Tibial nerve (tissue), 3 donors: ENCODE measurements around the gene HYOU1.

Experiments used
- POLR2A ChIP-seq, 2 donors: fragments of 450-650 bp; IDR thresholded peaks; one replicate each; pipeline ENCODE4 v1.6.1; 2017; ENCODE audit warnings: antibody characterized with exemption in 2 of 2, mild to moderate bottlenecking in 2 of 2, moderate library complexity in 2 of 2
- TF ChIP-seq, protein P1 (sequence below), 5 experiments: fragments of 200-600 bp in 3 of 5; fragments of 450-650 bp in 2 of 5; sonication (generic) in 3 of 5; IDR thresholded peaks; one replicate each; pipeline ENCODE4 v1.5.1; 2016 to 2019; ENCODE audit warnings: antibody characterized with exemption in 5 of 5, mild to moderate bottlenecking in 3 of 5, moderate library complexity in 2 of 5

DNA sequence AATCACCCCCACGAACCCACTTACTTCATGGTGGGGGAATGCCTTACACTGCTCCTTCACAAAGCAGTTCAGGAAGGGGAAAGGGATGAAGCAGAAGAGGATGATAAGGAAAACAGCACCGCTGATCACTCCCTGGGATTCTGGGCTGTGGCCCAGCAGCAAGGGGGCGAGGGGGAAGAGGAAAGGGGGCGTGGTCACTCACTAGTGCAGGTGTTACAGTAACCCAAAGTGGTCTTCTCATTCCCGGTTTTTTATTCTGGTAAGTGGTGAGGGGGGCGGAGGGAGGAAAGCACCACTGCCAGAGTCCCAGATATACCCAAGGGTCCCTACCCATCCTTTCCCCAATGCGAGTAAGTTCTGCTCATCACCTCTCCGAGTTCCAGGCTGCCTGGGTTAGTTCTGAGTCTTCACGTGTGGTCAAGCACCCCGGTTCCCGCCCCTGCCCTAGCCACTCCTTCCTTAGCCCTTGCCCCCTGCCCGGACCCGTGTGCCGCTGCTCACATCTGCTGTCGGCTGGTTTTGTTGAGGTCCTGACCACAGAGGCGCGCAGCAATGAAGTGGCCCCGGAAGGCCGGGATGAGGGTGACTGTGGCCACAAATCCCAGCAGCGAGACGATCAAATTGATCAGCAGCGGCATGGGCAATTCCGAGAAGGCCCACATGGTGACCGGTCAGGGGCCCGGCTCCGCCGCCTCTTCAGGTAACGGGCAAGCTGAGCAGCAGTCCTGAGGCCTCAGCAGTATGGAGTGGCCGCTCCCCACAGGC is 44.2 kb upstream of the HYOU1 start:
- TF ChIP-seq, protein P1, sequence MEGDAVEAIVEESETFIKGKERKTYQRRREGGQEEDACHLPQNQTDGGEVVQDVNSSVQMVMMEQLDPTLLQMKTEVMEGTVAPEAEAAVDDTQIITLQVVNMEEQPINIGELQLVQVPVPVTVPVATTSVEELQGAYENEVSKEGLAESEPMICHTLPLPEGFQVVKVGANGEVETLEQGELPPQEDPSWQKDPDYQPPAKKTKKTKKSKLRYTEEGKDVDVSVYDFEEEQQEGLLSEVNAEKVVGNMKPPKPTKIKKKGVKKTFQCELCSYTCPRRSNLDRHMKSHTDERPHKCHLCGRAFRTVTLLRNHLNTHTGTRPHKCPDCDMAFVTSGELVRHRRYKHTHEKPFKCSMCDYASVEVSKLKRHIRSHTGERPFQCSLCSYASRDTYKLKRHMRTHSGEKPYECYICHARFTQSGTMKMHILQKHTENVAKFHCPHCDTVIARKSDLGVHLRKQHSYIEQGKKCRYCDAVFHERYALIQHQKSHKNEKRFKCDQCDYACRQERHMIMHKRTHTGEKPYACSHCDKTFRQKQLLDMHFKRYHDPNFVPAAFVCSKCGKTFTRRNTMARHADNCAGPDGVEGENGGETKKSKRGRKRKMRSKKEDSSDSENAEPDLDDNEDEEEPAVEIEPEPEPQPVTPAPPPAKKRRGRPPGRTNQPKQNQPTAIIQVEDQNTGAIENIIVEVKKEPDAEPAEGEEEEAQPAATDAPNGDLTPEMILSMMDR (IDR thresholded peaks at IDR 0.05): no peak
- no peak for TF ChIP-seq POLR2A (IDR thresholded peaks at IDR 0.05)
